Measurements from ENCODE around the gene MANEAL.
A peak's percentile ranks its signal among the peaks of the same experiment; 100 is the strongest.

Gene MANEAL

DNA sequence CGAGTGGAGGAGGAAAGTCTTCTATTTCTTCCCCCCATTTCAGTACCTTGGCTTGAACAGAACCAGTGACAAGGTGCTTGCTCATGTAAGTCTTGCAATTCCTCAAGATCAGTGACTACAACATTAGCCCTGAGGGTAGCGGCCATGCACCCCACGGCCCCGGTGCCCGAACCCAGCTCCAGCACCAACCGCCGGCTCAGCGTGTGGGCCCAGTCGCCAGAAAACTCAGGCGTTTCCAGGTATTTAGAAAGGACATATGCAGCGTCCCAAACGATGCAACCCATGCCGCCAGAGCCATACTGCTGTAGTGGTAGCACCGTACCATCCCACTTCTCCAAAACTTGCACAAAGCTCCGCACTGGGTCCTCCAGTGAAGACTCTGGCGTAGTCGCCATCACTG, 11.2 kb upstream of the MANEAL start:
- TF ChIP-seq CTCF (conservative IDR thresholded peaks at IDR 0.05; ENCODE audit: low read depth, low read length), result no peak
- DNase-seq (ENCODE audit: low read depth), result no peak
- H3K4me3 ChIP-seq (ENCODE audit: low read depth, low read length), result no peak overlapping the region

DNA sequence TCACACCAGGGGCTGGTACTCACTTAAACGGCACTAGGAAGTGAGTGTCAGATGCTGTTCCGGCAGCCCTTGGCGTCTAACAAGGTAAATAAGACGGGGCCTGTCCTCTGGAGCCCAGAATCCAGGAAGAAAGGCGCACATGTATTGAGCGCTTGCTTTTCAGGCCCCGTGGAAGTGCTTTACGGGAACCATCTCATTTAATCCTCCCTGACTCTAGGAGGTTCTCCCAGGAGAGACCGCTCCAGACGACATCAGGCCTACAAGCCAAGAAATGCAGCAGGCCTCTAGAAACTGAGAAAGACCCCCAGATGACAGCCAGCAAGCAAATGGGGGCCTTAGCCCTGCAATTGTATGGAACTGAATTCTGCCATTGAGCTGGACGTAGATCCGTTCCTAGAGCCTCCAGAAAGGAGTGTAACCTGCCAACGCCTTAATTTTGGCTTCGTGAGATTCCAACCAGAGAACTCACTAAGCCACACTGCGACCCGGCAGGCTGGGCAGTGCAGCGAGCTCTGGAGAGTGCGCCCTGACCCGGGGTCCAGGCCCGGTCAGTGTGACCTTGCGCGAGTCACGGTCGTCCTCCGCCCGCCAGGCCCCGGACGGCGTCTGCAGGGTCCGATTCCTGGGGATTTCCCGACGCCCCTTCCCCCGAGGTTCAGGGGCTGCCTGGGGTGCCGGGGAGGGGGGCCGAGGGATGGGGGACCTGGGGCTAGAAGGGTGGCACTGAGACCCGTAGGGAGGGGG, 532 bp upstream of the MANEAL start:
- peak overlapping the region; percentile 57 for H3K4me3 ChIP-seq (ENCODE audit: low read depth, low read length)
- DNase-seq (ENCODE audit: low read depth), result no peak
- no peak for TF ChIP-seq CTCF (conservative IDR thresholded peaks at IDR 0.05; ENCODE audit: low read depth, low read length)

DNA sequence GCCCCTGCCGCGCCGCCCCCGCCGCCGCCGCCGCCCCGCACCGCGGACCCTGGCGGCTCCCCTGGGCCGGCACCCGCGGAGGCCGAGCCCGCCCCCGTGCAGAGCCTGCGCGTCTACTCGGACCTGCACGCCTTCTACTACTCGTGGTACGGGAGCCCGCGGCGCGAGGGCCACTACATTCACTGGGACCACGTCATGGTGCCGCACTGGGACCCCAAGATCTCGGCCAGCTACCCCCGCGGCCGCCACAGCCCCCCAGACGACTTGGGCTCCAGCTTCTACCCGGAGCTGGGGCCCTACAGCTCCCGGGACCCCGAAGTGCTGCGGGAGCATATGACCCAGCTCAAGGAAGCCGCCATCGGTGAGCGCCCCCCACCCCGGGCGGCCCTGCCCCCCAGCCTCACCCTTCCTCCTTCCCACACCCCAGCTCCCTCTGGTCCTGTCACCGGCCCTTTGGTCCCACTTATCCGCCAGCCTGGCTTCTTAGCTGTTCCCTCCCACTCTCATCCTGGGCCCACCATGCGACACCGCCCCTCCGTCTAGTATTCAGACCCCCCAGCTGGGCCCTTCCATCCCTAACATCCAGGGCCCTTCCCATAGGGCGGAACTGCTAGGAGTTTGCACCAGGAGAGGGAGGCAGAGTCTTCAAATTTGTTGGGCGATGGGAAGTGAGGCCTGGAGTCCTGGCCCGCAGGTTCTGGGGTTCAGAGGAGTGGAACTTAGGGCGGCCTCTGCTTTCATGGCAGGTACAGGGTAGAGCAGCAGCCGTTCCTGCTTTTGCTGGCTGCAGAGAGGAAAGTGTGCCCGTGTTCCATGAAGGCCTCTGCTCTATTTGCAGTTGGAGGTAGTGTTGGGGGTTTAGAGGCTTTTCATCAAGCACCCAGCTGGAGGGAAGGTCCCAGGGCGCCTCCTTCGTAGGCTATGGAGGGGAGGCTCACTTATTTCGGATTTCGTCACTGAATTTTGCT, 1.0 kb downstream of the MANEAL start:
- no peak for TF ChIP-seq CTCF (conservative IDR thresholded peaks at IDR 0.05; ENCODE audit: low read depth, low read length)
- H3K4me3 ChIP-seq (ENCODE audit: low read depth, low read length), result no peak overlapping the region
- DNase-seq (ENCODE audit: low read depth), result no peak

DNA sequence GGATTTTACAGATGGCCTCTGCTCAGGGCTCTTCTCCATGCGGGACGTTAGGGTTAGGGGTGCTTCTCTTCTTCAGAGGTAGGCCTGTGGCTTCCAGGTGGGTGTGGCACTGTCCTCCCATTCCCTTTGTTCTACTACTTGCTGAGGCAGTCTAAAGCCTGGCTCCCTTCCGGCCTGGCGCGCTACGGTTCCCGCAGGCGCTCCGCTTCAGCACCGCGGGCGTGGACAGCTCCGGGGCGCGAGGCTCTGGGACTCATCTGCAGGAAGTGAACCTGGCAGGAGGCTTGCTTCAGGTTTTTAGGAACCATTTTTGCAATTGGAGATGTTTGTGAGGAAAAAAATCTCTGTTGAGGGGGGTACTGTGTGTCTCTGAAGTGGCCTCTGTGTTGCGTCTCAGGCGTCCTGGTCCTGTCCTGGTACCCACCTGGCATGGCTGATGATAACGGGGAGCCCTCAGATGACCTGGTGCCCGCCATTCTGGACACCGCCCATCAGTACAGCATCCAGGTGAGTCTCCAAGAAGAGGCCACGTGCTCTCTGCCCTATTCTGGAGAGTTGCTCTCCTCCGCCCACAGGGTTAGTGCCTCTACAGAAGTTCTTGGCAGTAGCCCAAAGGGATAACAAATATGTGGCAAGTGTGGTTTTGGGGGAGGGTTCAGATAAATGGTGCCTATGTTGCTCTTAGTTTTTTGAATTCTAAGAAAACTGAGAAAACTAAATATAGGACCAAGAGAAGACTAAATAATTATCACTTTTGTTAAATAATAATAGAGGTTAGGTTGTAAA, 1.9 kb downstream of the MANEAL start:
- TF ChIP-seq CTCF (conservative IDR thresholded peaks at IDR 0.05; ENCODE audit: low read depth, low read length), result no peak
- no peak overlapping the region for H3K4me3 ChIP-seq (ENCODE audit: low read depth, low read length)
- peak; percentile 65 for DNase-seq (ENCODE audit: low read depth)

DNA sequence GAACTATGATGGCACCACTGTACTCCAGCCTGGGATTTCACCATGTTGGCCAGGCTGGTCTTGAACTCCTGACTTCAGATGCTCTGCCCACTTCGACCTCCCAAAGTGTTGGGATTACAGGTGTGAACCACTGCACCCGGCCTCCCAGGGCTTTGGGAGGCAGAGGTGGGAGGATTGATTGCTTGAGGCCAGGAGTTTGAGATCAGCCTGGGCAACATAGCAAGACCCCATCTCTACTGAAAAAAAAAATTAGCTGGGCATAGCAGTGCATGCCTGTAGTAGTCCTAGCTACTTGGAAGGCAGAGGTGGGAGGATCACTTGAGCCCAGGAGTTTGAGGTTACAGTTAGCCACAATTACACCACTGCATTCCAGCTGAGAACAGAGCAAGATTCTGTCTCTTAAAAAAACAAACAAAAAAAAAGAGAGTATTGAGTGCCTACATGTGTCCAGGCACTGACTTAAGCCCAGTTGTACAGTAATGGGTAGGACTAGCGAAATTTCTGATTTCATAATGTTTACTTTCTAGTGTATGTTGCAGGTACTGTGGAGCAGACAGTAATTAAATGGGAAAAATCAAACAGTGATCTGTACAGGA, 4.2 kb downstream of the MANEAL start:
- no peak overlapping the region for H3K4me3 ChIP-seq (ENCODE audit: low read depth, low read length)
- no peak for TF ChIP-seq CTCF (conservative IDR thresholded peaks at IDR 0.05; ENCODE audit: low read depth, low read length)
- DNase-seq (ENCODE audit: low read depth), result peak; percentile 92

DNA sequence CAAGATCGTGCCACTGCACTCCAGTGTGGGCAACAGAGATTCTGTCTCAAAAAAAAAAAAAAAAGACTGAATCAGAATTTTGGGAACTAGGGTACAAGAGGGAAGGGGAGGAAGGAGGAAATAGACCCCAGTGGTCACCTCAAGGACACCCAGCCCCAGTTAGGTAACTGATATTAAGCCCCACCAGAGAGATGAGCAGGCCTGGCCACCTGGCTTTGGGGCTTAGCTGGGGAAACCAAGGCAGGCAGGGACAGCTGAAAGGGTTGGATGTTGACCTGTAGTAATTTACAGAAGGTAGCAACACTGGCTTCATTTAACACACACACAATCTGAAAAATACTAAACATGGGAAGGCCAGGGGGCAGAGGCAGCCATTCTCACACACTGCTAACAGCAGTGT, 8.8 kb downstream of the MANEAL start:
- TF ChIP-seq CTCF (conservative IDR thresholded peaks at IDR 0.05; ENCODE audit: low read depth, low read length), result no peak
- DNase-seq (ENCODE audit: low read depth), result no peak
- H3K4me3 ChIP-seq (ENCODE audit: low read depth, low read length), result no peak overlapping the region
